Left ventricle myocardium inferior (tissue), 1 donor: ENCODE results near the gene MMP11. TPM values are rescaled to one million over a fixed set of nuclear protein-coding genes. Genes with fewer than 3 reads are reported as not detected.

Experiments used
- DNase-seq: peaks from one replicate; pipeline ENCODE4 v3.0.0-alpha.2; 2020
- H3K27ac ChIP-seq: fragments of 200-600 bp; replicated peaks from 2 replicates; pipeline ENCODE4 v1.8.0; 2021
- H3K27me3 ChIP-seq: fragments of 200-600 bp; 2 replicates; pipeline ENCODE4 v1.8.0; 2021; ENCODE audit warnings: low read depth
- H3K36me3 ChIP-seq: fragments of 200-600 bp; 2 replicates; pipeline ENCODE4 v1.8.0; 2021
- H3K4me1 ChIP-seq: fragments of 200-600 bp; 2 replicates; pipeline ENCODE4 v1.8.0; 2021
- H3K4me3 ChIP-seq: fragments of 200-600 bp; 2 replicates; pipeline ENCODE4 v1.8.0; 2021; ENCODE audit warnings: mild to moderate bottlenecking, moderate library complexity
- H3K9me3 ChIP-seq: fragments of 200-600 bp; replicated peaks from 2 replicates; pipeline ENCODE4 v1.8.0; 2021
- CTCF ChIP-seq: fragments of 200-600 bp; IDR thresholded peaks from 2 replicates; pipeline ENCODE4 v1.8.0; 2021; ENCODE audit warnings: antibody characterized with exemption, mild to moderate bottlenecking, borderline replicate concordance
- intact Hi-C: fragments of 100-400 bp; cut with micrococcal nuclease; formaldehyde crosslinking; loops from one replicate; pipeline ENCODE4 v1.11.0; 2022
- total RNA-seq: library from RNA; stranded (reverse); fragmentation: NEBNext Ultra II Directional; extraction: Animal tissue kit (Norgen Biotek cat#: 25700); gene quantifications from one replicate; pipeline ENCODE4 v1.2.1, GENCODE V29; 2021
- donor health status: DM: no; HTN: yes; CAD: no; lungs with severe emphysema.

Gene MMP11
- total RNA-seq, 1 donor from 2014 or later = 16.9 TPM

- Histone ChIP-seq H3K36me3 (peaks cover 7% of the 10 kb centered on the region), H3K4me1 (peaks cover 83% of the 10 kb centered on the region), H3K4me3 (peak overlapping the region; percentile 78), H3K27ac (peak overlapping the region; percentile 94), H3K27me3 (no peaks in the 10 kb centered on the region), H3K9me3 (no peaks in the 10 kb centered on the region)
- intact Hi-C loops = no loop called here
- no peak for TF ChIP-seq CTCF
- DNase-seq = no peak
Measured at GRCh38 chr22:23767303-23767672, 5.4 kb upstream of the MMP11 start.

GRCh38 chr22:23767673-23768548 lies 4.7 kb upstream of the MMP11 start, which contains the start of gene CHCHD10:
TSS of gene CHCHD10 (minus strand) at chr22:23767972. CDS start at chr22:23767874, 98 bp downstream.
- intact Hi-C loops = no loop called here

GRCh38 chr22:23769321-23769965 lies 3.2 kb upstream of the MMP11 start:
- intact Hi-C loops = no loop called here
- peaks cover 7% of the 10 kb centered on the region for H3K36me3 ChIP-seq
- no peaks in the 10 kb centered on the region for H3K9me3 ChIP-seq
- DNase-seq = no peak
- no peak for TF ChIP-seq CTCF
- H3K4me3 ChIP-seq = no peak overlapping the region
- no peaks in the 10 kb centered on the region for H3K27me3 ChIP-seq
- peak overlapping the region; percentile 94 for H3K27ac ChIP-seq
- peaks cover 83% of the 10 kb centered on the region for H3K4me1 ChIP-seq

More at GRCh38 chr22:23767673-23768548, 4.7 kb upstream of the MMP11 start, which contains the start of gene CHCHD10:
- DNase-seq = peak; percentile 87
- peak; percentile 91 for TF ChIP-seq CTCF
- no peaks in the 10 kb centered on the region for H3K27me3 ChIP-seq
- peaks cover 83% of the 10 kb centered on the region for H3K4me1 ChIP-seq
- H3K27ac ChIP-seq = peak within 1 kb of the TSS; percentile 94
- H3K9me3 ChIP-seq = no peaks in the 10 kb centered on the region
- H3K36me3 ChIP-seq = peaks cover 7% of the 10 kb centered on the region
- peak within 1 kb of the TSS; percentile 78 for H3K4me3 ChIP-seq

- no peaks in the 10 kb centered on the region for H3K36me3 ChIP-seq
- no peaks in the 10 kb centered on the region for H3K9me3 ChIP-seq
- peaks cover 79% of the 10 kb centered on the region for H3K4me1 ChIP-seq
- H3K4me3 ChIP-seq = peak overlapping the region; percentile 70
- peak overlapping the region; percentile 83 for H3K27ac ChIP-seq
- no peak for DNase-seq
- intact Hi-C loops = loop anchor here (5.0 kb wide), 1 partner anchor 75 kb away; no protein-coding TSS in a partner anchor
- no peaks in the 10 kb centered on the region for H3K27me3 ChIP-seq
- TF ChIP-seq CTCF = no peak
Measured at GRCh38 chr22:23772315-23772648, 367 bp upstream of the MMP11 start.

GRCh38 chr22:23773483-23774113 lies 949 bp downstream of the MMP11 start:
- peak overlapping the region; percentile 83 for H3K27ac ChIP-seq
- TF ChIP-seq CTCF = no peak
- no peaks in the 10 kb centered on the region for H3K36me3 ChIP-seq
- H3K4me1 ChIP-seq = peaks cover 79% of the 10 kb centered on the region
- H3K9me3 ChIP-seq = no peaks in the 10 kb centered on the region
- peak overlapping the region; percentile 70 for H3K4me3 ChIP-seq
- intact Hi-C loops = loop anchor here (5.0 kb wide), 1 partner anchor 74 kb away; no protein-coding TSS in a partner anchor
- DNase-seq = peak; percentile 61
- H3K27me3 ChIP-seq = no peaks in the 10 kb centered on the region
